ENCODE measurements around the gene ATXN2L. TPM values are rescaled to one million over a fixed set of nuclear protein-coding genes. Genes with fewer than 3 reads are reported as not detected.

The ATXN2L gene
- total RNA-seq, 1 donor from 2014 or later = 210 TPM

DNA sequence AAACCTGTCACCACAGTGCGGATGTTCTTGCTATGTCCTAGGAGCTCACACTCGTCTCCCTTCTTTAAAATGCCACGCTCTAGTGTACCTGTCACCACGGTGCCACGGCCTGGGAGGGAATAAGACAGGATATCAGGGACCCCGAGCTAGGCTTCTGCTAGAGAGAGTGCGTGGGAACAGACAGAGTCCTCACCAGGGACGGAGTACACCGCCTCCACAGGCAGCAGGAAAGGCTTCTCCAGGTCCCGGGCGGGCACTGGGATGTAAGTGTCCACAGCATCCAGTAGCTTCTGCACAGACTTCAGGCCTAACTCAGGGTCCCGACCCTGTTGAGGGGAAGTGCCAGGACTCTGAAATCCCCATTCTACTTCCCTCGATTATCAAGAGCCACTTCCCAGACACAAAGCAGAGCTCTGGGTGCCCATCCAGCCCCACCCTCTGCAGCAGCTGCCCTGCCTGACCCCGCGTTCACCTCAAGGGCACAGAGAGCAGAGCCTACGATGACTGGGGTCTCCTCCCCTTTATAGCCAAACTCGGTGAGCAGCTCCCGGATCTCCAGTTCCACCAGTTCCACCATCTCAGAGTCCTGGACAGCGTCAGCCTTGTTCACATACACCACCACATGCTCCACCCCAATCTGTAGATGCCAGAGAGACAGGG is 21.6 kb downstream of the ATXN2L start:
- no peaks in the 10 kb centered on the region for H3K27me3 Mint-ChIP-seq (ENCODE audit: unreplicated experiment)
- H3K36me3 Mint-ChIP-seq (ENCODE audit: unreplicated experiment) = peaks cover 21% of the 10 kb centered on the region
- DNase-seq (ENCODE audit: extremely low spot score, unreplicated experiment) = no peak
- TF ChIP-seq, protein P1, sequence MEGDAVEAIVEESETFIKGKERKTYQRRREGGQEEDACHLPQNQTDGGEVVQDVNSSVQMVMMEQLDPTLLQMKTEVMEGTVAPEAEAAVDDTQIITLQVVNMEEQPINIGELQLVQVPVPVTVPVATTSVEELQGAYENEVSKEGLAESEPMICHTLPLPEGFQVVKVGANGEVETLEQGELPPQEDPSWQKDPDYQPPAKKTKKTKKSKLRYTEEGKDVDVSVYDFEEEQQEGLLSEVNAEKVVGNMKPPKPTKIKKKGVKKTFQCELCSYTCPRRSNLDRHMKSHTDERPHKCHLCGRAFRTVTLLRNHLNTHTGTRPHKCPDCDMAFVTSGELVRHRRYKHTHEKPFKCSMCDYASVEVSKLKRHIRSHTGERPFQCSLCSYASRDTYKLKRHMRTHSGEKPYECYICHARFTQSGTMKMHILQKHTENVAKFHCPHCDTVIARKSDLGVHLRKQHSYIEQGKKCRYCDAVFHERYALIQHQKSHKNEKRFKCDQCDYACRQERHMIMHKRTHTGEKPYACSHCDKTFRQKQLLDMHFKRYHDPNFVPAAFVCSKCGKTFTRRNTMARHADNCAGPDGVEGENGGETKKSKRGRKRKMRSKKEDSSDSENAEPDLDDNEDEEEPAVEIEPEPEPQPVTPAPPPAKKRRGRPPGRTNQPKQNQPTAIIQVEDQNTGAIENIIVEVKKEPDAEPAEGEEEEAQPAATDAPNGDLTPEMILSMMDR (IDR thresholded peaks at IDR 0.05) = no peak
- peak overlapping the region; percentile 95 for H3K4me3 Mint-ChIP-seq (ENCODE audit: unreplicated experiment)
- peaks cover 27% of the 10 kb centered on the region for H3K4me1 Mint-ChIP-seq (ENCODE audit: unreplicated experiment)
- peak overlapping the region; percentile 45 for H3K27ac Mint-ChIP-seq (ENCODE audit: unreplicated experiment)
- H3K9me3 Mint-ChIP-seq (ENCODE audit: unreplicated experiment) = no peaks in the 10 kb centered on the region

DNA sequence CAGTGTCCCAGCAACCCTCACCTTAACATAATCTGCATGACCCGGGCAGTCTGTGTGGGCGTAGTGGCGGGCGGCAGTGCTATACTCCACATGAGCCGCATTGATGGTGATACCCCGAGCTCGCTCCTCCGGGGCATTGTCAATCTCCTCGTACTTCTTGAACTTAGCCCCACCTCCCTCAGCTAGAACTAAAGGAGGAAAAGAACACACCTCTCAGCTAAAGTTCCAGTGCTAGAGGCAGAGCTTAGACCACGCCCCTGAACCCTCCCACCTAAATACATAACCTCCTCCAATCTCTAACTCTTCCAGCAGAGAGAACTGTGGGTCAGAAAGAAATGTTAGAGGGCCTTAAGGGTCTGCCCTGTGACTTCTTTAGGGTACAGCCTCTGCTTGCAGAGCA is 22.5 kb downstream of the ATXN2L start:
- no peaks in the 10 kb centered on the region for H3K27me3 Mint-ChIP-seq (ENCODE audit: unreplicated experiment)
- peak overlapping the region; percentile 95 for H3K4me3 Mint-ChIP-seq (ENCODE audit: unreplicated experiment)
- H3K9me3 Mint-ChIP-seq (ENCODE audit: unreplicated experiment) = no peaks in the 10 kb centered on the region
- H3K4me1 Mint-ChIP-seq (ENCODE audit: unreplicated experiment) = peaks cover 27% of the 10 kb centered on the region
- H3K27ac Mint-ChIP-seq (ENCODE audit: unreplicated experiment) = peak overlapping the region; percentile 96
- peaks cover 21% of the 10 kb centered on the region for H3K36me3 Mint-ChIP-seq (ENCODE audit: unreplicated experiment)
- no peak for DNase-seq (ENCODE audit: extremely low spot score, unreplicated experiment)
- TF ChIP-seq, protein P1 (IDR thresholded peaks at IDR 0.05) = no peak

DNA sequence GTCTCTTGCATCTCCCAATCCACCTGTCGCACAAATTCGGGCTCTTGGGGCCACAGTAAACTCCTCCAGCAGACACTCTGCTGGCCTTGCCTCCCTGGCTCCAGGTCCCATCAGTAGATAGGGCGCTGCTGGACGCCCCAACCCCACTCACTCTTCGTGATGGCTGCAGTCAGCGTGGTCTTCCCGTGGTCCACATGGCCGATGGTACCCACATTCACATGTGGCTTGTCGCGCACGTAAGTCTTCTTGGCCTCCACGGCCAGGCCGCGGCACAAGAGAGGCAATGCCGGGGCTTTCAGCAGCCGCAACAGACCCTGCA is 22.9 kb downstream of the ATXN2L start:
- no peaks in the 10 kb centered on the region for H3K27me3 Mint-ChIP-seq (ENCODE audit: unreplicated experiment)
- peak overlapping the region; percentile 96 for H3K27ac Mint-ChIP-seq (ENCODE audit: unreplicated experiment)
- H3K36me3 Mint-ChIP-seq (ENCODE audit: unreplicated experiment) = peaks cover 21% of the 10 kb centered on the region
- H3K4me3 Mint-ChIP-seq (ENCODE audit: unreplicated experiment) = peak overlapping the region; percentile 95
- DNase-seq (ENCODE audit: extremely low spot score, unreplicated experiment) = no peak
- TF ChIP-seq, protein P1 (IDR thresholded peaks at IDR 0.05) = no peak
- H3K9me3 Mint-ChIP-seq (ENCODE audit: unreplicated experiment) = no peaks in the 10 kb centered on the region
- H3K4me1 Mint-ChIP-seq (ENCODE audit: unreplicated experiment) = peaks cover 27% of the 10 kb centered on the region

DNA sequence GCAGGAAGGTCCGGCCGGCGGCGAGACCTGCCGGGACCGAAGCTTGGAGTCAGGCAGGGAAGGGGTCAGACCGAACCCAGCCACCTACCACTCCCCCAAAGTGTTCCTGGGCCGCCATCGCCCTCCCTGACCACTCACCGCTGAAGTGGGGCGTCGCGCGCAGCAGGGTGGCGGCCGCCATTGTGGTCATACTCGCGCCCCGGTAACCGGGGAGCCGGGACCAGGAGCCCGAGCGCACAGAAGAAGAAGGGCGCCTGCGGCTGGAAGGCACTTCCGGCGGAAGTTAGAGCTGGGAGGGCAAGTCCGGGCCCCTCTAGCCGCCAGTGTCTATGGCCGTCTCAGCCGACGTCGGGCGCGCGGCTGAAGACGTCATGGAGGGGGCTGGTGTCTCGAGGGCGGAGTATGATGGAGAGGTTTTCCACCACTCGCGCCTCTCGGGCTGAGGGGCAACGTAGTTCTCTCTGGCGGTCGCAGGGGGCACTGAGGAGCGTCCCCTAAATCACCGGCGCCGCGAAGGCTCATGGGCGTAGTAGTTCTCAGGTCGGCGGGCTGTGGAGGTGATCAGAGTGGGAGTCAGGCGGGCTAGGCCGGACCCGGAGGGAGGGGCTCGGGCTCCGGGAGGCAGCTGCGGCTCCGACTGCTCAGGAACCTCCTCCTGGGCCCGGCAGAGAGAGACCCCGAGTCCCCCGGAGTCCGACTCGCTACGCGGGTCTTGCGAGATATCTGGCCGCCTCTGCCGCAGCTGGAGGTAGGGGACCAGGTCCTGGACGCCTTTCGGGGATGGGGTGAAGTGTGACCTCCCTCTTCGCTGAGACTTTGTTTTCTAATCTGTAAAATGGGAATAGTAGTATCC is 23.5 kb downstream of the ATXN2L start, which contains the start of gene TUFM:
Gene TUFM (minus strand): TSS at position 269 of the 853 bp plus-strand sequence. CDS start 79 bp downstream, at position 190.
- no peaks in the 10 kb centered on the region for H3K9me3 Mint-ChIP-seq (ENCODE audit: unreplicated experiment)
- peak; percentile 99 for DNase-seq (ENCODE audit: extremely low spot score, unreplicated experiment)
- peak within 1 kb of the TSS; percentile 95 for H3K4me3 Mint-ChIP-seq (ENCODE audit: unreplicated experiment)
- TF ChIP-seq, protein P1 (IDR thresholded peaks at IDR 0.05) = peak; percentile 68
- peaks cover 21% of the 10 kb centered on the region for H3K36me3 Mint-ChIP-seq (ENCODE audit: unreplicated experiment)
- H3K27ac Mint-ChIP-seq (ENCODE audit: unreplicated experiment) = peak within 1 kb of the TSS; percentile 96
- no peaks in the 10 kb centered on the region for H3K27me3 Mint-ChIP-seq (ENCODE audit: unreplicated experiment)
- peaks cover 27% of the 10 kb centered on the region for H3K4me1 Mint-ChIP-seq (ENCODE audit: unreplicated experiment)

DNA sequence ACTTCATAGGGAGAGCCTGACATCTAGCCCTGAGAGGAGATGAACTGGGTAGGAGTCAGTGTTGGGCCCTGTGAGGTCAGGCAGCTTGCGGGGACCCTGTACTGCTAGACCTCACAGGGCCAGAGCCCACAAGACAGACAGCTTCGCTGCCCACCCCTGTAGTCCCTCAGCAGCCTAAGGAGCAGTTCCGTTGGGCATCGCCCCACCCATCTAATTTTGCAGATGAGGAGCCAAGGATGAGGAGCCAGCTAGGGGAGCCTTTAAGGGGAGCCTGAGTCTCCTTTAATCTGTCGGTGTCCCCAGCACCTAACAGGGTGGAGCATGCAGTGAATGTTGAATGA is 24.1 kb downstream of the ATXN2L start:
- Mint-ChIP-seq H3K4me1 (ENCODE audit: unreplicated experiment) (peaks cover 27% of the 10 kb centered on the region), H3K9me3 (ENCODE audit: unreplicated experiment) (no peaks in the 10 kb centered on the region), H3K27me3 (ENCODE audit: unreplicated experiment) (no peaks in the 10 kb centered on the region), H3K36me3 (ENCODE audit: unreplicated experiment) (peaks cover 21% of the 10 kb centered on the region), H3K4me3 (ENCODE audit: unreplicated experiment) (peak overlapping the region; percentile 95), H3K27ac (ENCODE audit: unreplicated experiment) (peak overlapping the region; percentile 96)
- TF ChIP-seq, protein P1 (IDR thresholded peaks at IDR 0.05) = no peak
- no peak for DNase-seq (ENCODE audit: extremely low spot score, unreplicated experiment)

Data from osteocyte (in vitro differentiated cells).